ENCODE results near the gene CPEB2.

GRCh38 chr4:15084780-15085179 lies 82.5 kb downstream of the CPEB2 start:
- TF ChIP-seq CTCF (IDR thresholded peaks at IDR 0.05) (no peak), POLR2A (IDR thresholded peaks at IDR 0.05) (no peak), EP300 (IDR thresholded peaks at IDR 0.05) (no peak)
